Activated T-cell treated with anti-CD3 and anti-CD28 coated beads, Interleukin-2, amount 50 U/mL, for 1 hour (primary cell): ENCODE measurements around the gene DAAM2.

Source experiments
- DNase-seq: peaks from one replicate; pipeline ENCODE4 v3.0.0-alpha.2; 2020

Gene DAAM2

DNA sequence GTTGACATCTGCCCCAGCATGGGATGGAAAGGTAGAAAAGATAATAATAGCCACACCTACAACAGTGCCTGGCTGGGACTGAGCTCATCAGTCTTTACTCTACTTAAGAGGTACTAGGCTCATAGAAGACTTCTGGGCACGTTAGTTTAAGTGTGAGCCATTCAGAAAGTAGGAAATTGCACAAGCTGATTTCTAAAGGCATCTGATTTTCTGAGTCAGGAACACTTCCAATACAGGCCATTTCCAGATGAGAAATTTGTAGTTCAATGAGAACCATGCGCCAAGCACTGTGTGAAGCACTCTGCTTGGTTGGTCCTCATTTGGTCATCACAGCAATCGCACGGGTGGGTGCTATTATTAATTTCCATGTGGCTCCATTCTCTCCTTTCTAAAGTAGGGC, 99.8 kb downstream of the DAAM2 start:
- DNase-seq, result no peak

DNA sequence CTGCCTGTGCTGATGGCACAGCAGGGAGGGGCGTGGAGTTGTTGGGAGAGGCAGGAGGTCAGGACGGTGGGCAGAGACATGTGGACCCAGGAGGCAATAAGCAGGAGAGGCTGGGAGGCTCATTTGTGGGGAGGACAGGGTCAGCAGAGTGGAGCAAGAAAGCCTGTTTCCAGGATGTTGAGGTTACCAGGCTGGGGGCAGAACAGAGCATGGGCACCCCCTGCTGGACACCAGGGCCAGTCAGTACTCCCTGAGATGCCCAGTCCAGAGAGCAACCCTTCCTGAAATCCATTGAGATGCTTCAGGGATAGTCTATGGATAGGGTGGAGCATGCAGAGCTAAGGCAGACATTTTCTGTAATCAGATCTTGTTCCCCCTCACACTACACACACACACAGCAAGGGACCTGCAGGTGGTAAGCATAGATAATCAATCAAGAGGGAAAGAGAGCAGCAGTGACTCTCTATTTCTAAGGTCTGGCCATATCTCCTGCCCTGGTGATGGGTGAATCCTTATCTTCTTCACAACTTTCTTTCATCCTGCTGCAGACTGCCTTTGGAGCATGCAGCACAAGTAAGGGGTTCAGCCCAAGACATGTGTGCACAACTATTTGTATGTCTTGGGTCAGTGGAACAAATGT, 100.4 kb downstream of the DAAM2 start:
- DNase-seq, result no peak

- DNase-seq, result no peak
These were observed 101.1 kb downstream of the DAAM2 start for GRCh38 chr6:39893286-39893685.

GRCh38 chr6:39896701-39897100, 104.5 kb downstream of the DAAM2 start:
- DNase-seq, result no peak

DNA sequence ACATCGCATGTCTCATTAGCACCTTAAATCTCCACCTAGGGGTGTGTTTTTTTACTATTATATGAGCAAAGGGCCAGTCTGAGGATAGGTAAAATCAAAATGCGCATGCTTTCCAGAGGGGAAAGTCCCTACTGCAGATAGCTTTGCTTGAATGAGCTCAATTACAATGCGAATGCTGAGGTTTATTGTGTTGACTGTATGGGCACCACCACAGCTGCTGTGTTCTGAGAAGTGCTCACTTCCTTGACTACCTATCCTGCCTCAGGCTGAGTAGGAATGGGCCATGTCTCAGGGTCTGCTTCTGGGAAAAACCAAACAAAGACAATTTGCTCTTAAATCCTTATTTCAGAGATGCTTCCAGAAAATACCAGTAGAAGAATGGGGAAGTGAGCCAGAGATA, 105.5 kb downstream of the DAAM2 start:
- DNase-seq, result no peak

- no peak for DNase-seq
These were observed 106.4 kb downstream of the DAAM2 start for GRCh38 chr6:39898625-39899024.

DNA sequence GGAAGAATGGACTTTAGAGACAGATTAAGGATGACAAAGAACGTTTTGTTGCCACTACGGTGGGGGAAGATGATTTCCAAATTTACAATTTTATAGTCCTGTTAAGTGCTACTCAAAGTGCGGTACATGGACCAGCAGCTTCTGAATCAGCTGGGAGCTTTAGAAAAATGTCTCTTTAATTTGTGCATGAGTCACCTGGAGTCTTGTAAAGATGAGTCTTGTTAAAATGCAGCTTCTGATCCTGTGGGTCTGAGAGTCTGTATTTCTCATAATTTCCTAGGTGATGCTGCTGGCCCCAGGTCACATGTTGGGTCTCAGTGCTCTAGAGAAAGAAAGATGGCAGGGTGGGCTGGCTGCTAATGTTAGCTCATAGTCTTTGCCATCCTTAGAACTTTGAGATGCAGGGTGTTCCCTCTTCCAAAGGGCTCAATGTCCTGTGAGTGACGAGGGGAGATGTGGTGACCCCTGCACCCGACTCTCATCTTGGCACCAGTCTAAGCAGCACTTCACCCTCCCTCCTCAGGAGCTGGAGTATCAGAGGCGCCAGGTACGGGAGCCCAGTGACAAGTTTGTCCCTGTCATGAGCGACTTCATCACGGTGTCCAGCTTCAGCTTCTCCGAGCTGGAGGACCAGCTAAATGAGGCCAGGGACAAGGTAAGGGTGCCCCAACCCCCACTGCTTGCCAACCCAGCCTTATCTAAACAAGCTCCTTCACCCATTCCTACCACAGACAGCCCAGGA, 107.5 kb downstream of the DAAM2 start:
- no peak for DNase-seq

DNA sequence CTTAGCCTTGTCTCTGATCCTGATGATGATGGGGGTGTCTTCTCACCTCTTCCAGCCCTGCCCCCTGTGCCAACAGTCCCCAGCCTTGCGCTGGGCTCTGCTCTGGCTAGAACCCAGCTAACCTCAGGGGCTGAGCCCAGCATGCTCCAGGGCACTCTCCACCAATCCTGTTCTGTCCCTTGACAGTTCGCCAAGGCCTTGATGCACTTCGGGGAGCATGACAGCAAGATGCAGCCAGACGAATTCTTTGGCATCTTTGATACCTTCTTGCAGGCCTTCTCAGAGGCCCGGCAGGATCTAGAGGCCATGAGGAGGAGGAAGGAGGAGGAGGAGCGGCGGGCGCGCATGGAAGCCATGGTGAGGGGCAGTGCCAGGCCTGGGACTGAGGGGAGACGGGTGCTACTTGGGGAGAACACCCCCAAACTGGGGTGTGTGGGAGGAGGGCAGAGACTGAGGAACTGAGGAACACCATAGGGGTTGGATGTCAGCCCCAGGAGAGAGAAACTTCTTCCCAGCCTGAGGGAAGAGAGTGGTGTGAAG, 109.0 kb downstream of the DAAM2 start:
- DNase-seq, result no peak

DNA sequence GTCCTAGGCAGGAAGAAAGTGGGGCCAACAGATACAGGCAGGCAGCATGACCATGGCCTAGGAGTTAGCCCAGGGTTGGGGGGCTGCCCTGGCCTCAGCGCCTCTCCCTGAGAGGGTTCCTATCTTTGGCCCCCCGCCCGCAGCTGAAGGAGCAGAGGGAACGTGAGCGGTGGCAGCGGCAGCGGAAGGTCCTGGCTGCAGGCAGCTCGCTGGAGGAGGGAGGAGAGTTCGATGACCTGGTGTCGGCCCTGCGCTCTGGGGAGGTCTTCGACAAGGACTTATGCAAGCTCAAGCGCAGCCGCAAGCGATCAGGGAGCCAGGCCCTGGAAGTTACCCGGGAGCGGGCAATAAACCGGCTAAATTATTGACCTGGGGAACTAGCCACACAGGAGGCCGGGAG, 109.5 kb downstream of the DAAM2 start:
- no peak for DNase-seq

- DNase-seq, result no peak
These were observed 110.0 kb downstream of the DAAM2 start for GRCh38 chr6:39902136-39902535.

DNA sequence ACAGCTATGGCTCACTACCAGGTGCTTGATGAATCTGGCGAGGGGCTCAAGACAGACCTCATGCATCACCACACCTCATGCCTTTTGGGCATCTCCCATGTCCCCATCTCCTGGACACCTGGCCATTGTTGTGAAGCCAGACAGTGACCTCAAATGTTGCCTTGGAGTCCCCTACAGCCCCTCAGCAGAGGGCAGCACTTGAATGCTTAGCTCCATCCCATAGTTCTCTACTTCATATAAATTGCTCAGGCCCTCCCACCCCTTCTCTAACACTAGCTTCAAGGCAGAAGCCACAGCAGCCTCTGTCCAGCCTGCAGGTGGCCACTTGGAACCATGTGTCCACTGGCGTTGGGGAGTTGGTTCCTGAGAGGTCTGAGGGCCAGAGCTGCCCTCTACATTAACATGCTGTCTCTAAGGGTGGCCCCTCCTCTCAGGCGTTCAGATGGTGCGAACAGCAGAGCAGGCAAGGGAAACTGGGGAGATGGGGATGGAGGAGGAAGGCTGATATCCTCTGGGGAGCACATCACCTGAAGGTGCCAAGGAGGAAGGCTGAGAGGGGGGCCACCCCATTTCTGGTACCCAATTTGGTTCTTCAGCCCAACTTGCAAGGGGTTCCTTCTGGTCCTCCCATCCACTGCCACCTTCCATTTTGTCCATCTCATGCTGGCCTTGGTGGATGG, 110.8 kb downstream of the DAAM2 start:
- no peak for DNase-seq

- no peak for DNase-seq
These were observed 111.5 kb downstream of the DAAM2 start for GRCh38 chr6:39903656-39904055.

- DNase-seq, result no peak
These were observed 112.9 kb downstream of the DAAM2 start for GRCh38 chr6:39904946-39905639.

GRCh38 chr6:39905640-39905975, 113.4 kb downstream of the DAAM2 start:
- DNase-seq, result no peak

GRCh38 chr6:39906318-39906761, 114.2 kb downstream of the DAAM2 start:
- no peak for DNase-seq

- no peak for DNase-seq
These were observed 115.8 kb downstream of the DAAM2 start for GRCh38 chr6:39907871-39908575.

- DNase-seq, result no peak
These were observed 116.8 kb downstream of the DAAM2 start for GRCh38 chr6:39908838-39909583.

- no peak for DNase-seq
These were observed 117.5 kb downstream of the DAAM2 start for GRCh38 chr6:39909701-39910100.

- no peak for DNase-seq
These were observed 118.0 kb downstream of the DAAM2 start for GRCh38 chr6:39910164-39910563.

GRCh38 chr6:39910744-39911143, 118.6 kb downstream of the DAAM2 start:
- DNase-seq, result no peak

DNA sequence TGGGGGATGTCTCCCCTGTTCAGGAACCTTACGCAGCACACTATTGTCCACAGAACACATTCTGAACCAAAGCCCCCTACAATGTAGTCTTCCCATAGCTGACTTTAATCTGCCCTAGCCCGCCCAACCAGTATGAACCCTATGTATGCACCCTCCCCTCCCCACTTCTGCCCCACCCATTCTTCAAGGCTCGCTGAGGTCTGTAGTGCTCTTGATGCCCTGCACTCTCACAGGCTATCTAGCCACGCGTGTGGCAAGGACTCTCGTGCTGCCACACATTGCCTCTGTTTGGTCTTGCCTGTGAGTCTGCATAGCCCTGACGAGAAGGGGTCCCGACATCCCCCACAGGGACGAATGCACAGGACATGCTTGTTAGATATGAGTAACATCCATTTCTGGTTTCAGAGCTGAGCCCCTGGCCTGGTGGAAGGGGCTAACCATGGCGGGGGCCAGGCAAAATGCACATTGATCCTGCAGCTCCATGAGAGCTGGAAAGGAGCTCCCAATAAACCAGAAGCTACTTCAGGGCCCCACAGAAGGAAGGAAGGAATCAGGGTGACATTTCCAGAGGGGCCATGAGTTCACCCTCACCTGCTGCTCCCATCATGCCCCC, 119.4 kb downstream of the DAAM2 start:
- DNase-seq, result no peak
